Stimulated activated CD8-positive, alpha-beta memory T cell treated with anti-CD3 and anti-CD28 coated beads, Interleukin-12 subunit alpha, Interleukin-12 subunit beta, amount 100 ng/mL, for 4 hours (primary cell): ENCODE results near the gene VEZF1.

Experiments used
- DNase-seq: peaks from one replicate; pipeline ENCODE4 v3.0.0-alpha.2; 2020; ENCODE audit warnings: low read depth

The VEZF1 gene

GRCh38 chr17:57987581-57988300 is at the start of gene VEZF1:
Gene VEZF1, minus strand, starts transcription at chr17:57988254. Its CDS starts 143 bp downstream, at chr17:57988111.
- DNase-seq = peak; percentile 71

GRCh38 chr17:58032691-58033415 is 44.8 kb upstream of the VEZF1 start:
- DNase-seq = no peak

- no peak for DNase-seq
These were observed 40.5 kb upstream of the VEZF1 start for GRCh38 chr17:58028578-58028977.

- no peak for DNase-seq
These were observed 32.3 kb upstream of the VEZF1 start for GRCh38 chr17:58020401-58020800.

GRCh38 chr17:58019521-58019920 is 31.5 kb upstream of the VEZF1 start:
- DNase-seq = no peak

- DNase-seq = no peak
These were observed 31.0 kb upstream of the VEZF1 start for GRCh38 chr17:58019039-58019438.

- no peak for DNase-seq
These were observed 22.2 kb upstream of the VEZF1 start for GRCh38 chr17:58010067-58010799.

GRCh38 chr17:58007781-58008706 is 20.0 kb upstream of the VEZF1 start:
- no peak for DNase-seq

GRCh38 chr17:58006924-58007780 is 19.1 kb upstream of the VEZF1 start, which contains the start of gene SRSF1:
Gene SRSF1, minus strand, starts transcription at chr17:58007246. Its CDS starts 109 bp downstream, at chr17:58007137.
- DNase-seq = peak; percentile 97

GRCh38 chr17:58006560-58006923 is 18.5 kb upstream of the VEZF1 start:
- DNase-seq = peak; percentile 59

- DNase-seq = no peak
These were observed 17.9 kb upstream of the VEZF1 start for GRCh38 chr17:58005728-58006559.

GRCh38 chr17:58005031-58005727 is 17.1 kb upstream of the VEZF1 start:
- no peak for DNase-seq

GRCh38 chr17:58004060-58004459 is 16.0 kb upstream of the VEZF1 start:
- no peak for DNase-seq

- DNase-seq = no peak
These were observed 14.9 kb upstream of the VEZF1 start for GRCh38 chr17:58002973-58003372.

- no peak for DNase-seq
These were observed 14.3 kb upstream of the VEZF1 start for GRCh38 chr17:58002154-58002948.

- no peak for DNase-seq
These were observed 13.5 kb upstream of the VEZF1 start for GRCh38 chr17:58001461-58002124.

GRCh38 chr17:57999496-58000017 is 11.5 kb upstream of the VEZF1 start:
- DNase-seq = no peak
